ENCODE results near the gene SLC16A2.
A peak's percentile ranks its signal among the peaks of the same experiment; 100 is the strongest.
"Not testable (repeated sequence)": the region's sequence is repeated elsewhere in the genome, so short reads cannot be mapped to it uniquely, and the experiment has no call there.

The SLC16A2 gene

GRCh38 chrX:74509989-74510388, 88.7 kb downstream of the SLC16A2 start:
- no peak for DNase-seq

DNA sequence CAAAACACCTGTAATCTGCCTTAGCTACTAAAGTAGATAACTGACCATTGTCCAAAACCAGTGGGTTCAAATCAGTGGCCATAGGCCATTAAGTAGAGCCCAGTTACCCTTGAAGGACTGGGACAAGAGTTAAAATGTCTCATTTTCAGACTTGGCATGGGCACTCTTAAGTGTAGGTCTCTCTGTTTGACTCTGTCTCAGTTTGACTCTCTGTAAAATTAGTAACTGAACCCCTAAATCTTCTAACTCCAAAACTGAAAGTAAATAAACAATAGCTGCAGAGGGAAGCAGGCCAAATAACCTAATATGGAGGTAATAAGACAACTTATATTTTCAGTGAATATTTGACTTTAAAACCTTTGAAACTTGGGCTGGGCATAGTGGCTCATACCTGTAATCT, 89.1 kb downstream of the SLC16A2 start:
- no peak for DNase-seq

DNA sequence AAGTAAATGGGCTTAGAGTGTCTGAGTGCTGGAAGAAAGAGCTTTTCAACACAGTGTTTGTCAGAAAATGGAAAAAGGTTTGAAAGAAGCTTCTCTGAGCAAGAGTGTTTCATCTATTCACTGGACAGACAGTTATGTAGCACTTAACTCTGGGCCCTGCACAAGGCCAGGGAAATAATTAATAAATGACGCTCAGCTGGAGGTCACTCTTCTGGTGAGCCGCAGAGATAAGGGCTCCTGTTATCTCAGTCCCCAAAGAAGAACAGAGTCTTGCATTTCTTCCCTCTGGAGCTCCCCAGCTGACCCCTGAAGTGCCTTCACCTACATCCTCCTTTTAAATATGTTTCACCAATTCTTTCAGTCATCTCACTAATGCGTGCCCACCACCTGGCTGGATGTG, 90.4 kb downstream of the SLC16A2 start:
- DNase-seq, result peak in 1 of 2 experiments; percentile 19

GRCh38 chrX:74514384-74514783, 93.1 kb downstream of the SLC16A2 start:
- DNase-seq, result peak; percentile 30 to 36

- no peak for DNase-seq
Measured at GRCh38 chrX:74515356-74515755, 94.1 kb downstream of the SLC16A2 start.

- not testable (repeated sequence) for DNase-seq
Measured at GRCh38 chrX:74516013-74516412, 94.7 kb downstream of the SLC16A2 start.

GRCh38 chrX:74519870-74520269, 98.6 kb downstream of the SLC16A2 start:
- no peak for DNase-seq

DNA sequence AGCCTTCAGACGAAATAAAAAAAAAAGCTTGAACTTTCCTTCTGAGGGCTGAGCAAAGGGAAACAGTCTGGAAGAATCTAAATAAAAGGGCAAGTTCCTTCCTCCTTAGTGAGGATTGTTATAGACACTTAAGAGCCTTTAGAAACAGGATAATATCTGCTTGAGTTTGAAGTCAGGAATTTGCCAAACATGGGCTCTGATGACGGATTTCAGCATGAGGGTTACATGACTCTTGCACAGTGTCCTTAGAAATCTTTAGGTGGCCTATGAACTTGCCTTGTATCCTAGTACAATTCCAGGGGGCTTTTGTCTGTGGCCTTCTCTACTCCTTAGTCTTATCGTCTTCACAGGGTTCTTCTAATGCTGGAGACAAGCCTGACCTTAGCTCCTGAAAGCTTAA, 99.0 kb downstream of the SLC16A2 start:
- DNase-seq, result no peak

GRCh38 chrX:74520896-74521295, 99.6 kb downstream of the SLC16A2 start:
- DNase-seq, result no peak

DNA sequence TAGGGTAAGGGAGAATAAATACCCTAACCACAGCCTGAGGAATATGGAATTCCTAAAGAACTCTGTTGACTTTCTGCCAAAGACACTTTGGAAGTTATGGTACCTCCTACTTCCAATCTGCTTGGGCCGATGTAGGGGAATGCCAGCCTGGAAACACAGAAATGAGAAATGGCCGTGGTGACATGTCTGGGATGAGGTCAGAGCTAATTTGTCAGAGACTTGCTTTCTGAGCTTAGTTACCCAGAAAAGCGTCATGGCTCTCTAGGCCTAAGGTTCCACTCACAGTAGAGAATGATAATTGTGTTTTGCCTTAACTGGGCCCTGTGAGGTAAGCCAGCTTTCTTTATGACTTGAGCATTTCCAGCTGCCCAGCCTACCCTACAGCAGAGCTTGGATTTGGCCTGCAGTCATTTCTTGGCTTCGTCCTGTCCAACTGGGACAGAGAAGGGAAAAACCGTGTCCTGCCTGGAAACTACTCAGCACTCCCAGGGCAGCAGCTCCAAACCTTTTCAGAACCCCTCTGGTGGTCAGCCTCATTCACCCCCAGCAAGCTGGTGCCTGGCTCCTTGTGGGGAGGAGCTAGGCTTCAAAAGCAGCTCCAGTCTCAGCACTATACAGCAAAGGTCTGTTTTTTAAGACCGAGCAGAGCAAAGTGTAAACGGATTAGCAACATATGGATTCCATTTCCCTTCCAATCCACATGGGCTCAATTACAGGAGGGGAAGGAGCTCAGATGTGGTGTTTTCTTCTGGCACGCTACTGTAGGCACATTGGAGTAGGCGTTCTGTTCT, 100.9 kb downstream of the SLC16A2 start:
- no peak for DNase-seq

- no peak for DNase-seq
Measured at GRCh38 chrX:74523224-74523623, 101.9 kb downstream of the SLC16A2 start.

DNA sequence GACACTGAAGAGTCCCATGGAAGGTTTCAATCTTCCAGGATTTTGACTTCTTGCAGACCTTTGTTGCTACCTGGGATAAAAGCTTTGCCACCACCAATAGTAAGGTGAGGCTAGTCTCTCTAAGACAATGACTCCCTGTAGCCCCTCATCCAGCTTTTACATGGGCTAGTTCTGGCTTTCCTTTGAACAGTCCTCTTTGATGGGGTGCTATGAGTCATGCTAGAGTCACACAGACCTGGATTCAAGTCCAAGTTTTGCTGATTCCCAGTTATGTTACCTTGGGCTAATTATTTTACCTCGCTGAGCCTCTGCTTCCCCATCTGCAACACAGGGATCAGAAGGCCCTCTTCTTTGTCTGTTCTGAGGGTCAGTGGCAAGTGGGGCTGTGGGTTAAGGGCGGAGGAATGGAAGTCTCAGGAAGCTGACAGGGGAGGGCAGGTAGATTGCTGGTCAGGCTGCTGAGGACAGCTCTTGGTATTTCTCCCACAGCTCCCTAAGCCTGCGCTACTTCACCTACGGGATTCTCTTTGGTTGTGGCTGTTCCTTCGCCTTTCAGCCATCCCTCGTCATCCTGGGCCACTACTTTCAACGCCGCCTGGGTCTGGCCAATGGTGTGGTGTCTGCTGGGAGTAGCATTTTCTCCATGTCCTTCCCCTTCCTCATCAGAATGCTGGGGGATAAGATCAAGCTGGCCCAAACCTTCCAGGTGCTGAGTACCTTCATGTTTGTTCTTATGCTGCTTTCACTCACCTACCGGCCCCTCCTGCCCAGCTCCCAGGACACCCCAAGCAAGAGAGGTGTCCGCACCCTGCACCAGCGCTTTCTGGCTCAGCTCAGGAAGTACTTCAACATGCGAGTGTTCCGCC, 102.8 kb downstream of the SLC16A2 start:
- no peak for DNase-seq

DNA sequence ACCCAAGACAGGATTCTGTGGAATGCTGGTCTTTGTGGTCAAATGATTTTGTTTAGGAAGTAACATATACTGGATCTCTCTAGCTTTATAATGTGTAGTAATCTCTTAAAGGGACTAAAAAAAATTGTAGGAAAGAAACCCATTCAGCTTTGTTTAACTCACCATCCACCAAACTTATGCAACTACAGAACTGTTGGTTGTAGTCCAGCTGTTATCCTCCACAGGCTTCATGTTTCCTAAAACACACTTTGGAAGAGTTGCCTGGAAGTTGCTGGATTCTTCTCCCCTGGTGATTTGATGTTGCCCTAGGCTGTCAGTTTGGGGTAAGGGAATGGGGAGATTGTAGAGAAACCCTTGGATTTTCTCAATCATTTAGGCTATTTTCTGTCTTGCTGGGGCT, 103.8 kb downstream of the SLC16A2 start:
- no peak for DNase-seq

- no peak for DNase-seq
Measured at GRCh38 chrX:74526764-74527163, 105.5 kb downstream of the SLC16A2 start.

- DNase-seq, result no peak
Measured at GRCh38 chrX:74527350-74527749, 106.1 kb downstream of the SLC16A2 start.

- no peak for DNase-seq
Measured at GRCh38 chrX:74529311-74529710, 108.0 kb downstream of the SLC16A2 start.

- no peak for DNase-seq
Measured at GRCh38 chrX:74531081-74531480, 109.8 kb downstream of the SLC16A2 start.

DNA sequence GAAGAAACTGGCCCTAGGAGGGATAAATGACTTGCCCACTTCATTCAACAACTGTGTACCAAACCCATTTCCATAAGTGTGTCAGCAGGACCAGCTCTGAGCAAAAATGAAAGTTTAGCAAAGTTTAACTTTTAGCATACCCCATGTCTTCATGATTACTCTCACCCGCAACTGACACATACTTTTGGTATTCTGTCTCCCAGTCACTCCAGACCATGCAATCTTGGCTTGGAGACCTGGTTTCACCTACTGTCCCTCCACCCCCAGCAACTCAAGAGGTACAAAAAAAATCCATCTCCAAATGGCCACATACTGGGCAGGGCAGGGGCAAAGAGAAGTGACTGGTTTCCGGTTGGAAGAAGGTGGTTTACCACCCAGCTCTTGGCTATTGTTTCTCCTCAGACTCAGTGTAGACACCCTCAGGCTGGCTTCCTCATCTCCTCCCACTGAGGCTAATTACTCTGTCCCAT, 113.3 kb downstream of the SLC16A2 start:
- no peak for DNase-seq

DNA sequence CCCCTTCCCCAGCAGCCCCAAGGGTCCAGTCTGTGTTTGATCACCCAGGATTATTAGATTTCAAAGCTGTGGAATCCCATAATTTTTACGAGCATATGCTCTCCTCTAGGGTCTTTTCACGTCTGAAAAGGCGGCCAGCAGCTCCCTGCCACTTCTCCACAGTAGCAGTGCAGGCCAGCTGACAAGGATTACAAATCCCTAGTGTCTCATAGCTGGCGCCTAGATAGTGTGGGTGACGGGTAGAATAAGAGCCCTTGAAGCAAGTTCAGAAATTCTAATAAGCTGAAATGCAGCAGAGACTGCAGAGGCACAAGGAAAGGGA, 113.8 kb downstream of the SLC16A2 start:
- DNase-seq, result peak; percentile 93 to 98

GRCh38 chrX:74535408-74536151, 114.3 kb downstream of the SLC16A2 start:
- DNase-seq, result peak; percentile 76 to 85

- peak; percentile 91 to 94 for DNase-seq
Measured at GRCh38 chrX:74536152-74536831, 115.0 kb downstream of the SLC16A2 start.

DNA sequence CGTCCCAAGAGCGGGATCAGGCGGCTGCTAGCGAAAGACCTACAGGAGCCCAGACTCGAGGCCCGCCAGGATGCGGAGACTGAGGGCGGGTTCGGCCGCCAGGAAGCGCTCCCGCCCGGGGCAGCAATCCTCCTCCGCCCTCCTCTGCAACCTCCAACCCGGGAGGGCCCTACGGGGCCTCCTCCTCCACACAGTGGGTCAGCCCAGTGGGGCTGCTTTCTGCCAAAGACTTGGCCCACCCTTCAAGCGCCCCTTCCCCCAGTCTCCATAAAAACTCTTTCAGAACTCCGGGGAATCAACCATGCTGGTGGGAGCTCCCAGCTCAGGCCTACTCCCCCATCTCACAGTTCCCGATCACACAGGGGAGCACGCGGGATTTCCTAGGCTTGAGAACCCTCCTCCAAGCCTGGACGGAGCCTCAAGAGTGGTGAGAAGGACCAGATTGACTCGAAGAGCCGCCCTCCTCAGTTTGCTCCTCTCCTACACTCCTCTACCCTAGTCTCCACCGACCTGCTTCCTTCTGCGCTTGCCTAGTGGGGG, 115.6 kb downstream of the SLC16A2 start:
- peak in 1 of 2 experiments; percentile 62 for DNase-seq

Measured in NCI-H524 (cell line).